BJ (cell line): Measurements from ENCODE around the gene ING4. TPM values are rescaled to one million over a fixed set of nuclear protein-coding genes. Genes with fewer than 3 reads are reported as not detected.
"Not testable (repeated sequence)": the region's sequence is repeated elsewhere in the genome, so short reads cannot be mapped to it uniquely, and the experiment has no call there.

Experiments
- CTCF ChIA-PET: fragments of 350-600 bp; formaldehyde crosslinking; extraction: SDS; loops from one replicate; lab custom pipeline; 2021; ENCODE audit warnings: antibody characterized with exemption, inconsistent platforms; lab: Yijun Ruan, JAX
- POLR2A ChIA-PET: fragments of 300-600 bp; sonication (Branson Sonifier 250); formaldehyde crosslinking; extraction: SDS; loops from one replicate; lab custom pipeline; 2021; ENCODE audit warnings: antibody characterized with exemption; lab: Charles Lee
- DNase-seq: peaks from one replicate; pipeline ENCODE4 v3.0.0-alpha.2; 2011; ENCODE audit warnings: low read depth
- H3K27me3 ChIP-seq: 2 replicates; pipeline ENCODE4 v1.6.0; 2011; ENCODE audit warnings: low read length; ENCODE audit not compliant: control insufficient read depth, insufficient read depth
- H3K36me3 ChIP-seq: 2 replicates; pipeline ENCODE4 v1.5.1; 2011; ENCODE audit warnings: low read length; ENCODE audit not compliant: control insufficient read depth, insufficient read depth
- H3K4me3 ChIP-seq: 2 replicates; pipeline ENCODE4 v1.5.1; 2011; ENCODE audit warnings: low read depth, mild to moderate bottlenecking, control low read depth, low read length
- CTCF ChIP-seq: IDR thresholded peaks from 2 replicates; pipeline ENCODE4 v1.5.1; 2011; ENCODE audit warnings: low read depth, mild to moderate bottlenecking, control low read depth, inconsistent platforms, low read length, moderate library complexity; ENCODE audit not compliant: insufficient read depth
- polyA minus RNA-seq: library from RNA; depleted of rRNA, polyadenylated mRNA; stranded (reverse); fragments of >200 nt; gene quantifications from 2 replicates; pipeline ENCODE4 v1.2.3, GENCODE V29; 2011; rRNA and poly(A)+ RNA removed
- polyA plus RNA-seq: library from polyadenylated mRNA; depleted of rRNA; stranded (reverse); fragments of >200 nt; gene quantifications from 2 replicates; pipeline ENCODE4 v1.2.3, GENCODE V29; 2011; rRNA removed

The ING4 gene
- polyA plus RNA-seq (43.0 and 61.0 TPM in 2 replicates), polyA minus RNA-seq (12.9 and 13.7 TPM in 2 replicates)

DNA sequence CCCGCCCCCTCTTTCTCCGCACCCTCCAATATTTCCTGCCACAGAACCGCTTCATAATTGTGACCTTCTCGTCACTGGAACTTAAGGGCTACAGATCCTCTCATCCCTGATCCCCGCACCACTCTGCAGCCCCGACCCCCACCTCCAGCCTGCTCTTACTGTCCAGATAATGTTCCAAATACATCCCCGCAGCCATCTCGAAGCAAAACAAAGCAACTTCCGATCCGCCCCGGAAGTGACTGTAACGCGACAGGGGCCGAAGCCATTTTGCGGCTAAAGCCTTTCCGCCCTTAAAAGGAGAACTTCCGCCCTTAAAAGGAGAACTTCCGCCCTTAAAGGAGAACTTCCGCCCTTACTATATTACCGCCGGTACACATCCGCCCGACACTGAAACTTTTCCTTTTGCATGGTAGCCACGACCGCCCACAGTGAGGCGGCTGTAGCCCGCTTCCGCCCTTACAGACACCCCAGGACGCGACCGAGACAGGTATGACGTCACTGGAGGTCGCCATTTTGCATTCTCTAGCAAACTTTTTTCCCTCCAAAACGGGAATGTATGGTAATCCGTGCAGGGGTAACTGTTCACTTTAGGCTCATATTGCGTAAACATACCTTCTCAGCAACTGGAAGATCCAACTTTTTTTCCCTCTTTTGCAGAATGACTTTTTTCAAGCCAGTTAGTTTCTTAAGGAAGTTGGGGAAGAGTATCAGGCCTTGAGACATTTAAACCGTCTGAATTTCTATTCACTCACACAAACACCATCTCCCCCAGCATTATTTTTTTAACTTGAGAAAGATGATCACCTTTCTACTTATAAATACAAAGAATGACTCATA lies at the start of gene ING4:
ING4 (minus strand) TSS at position 214 of the 837 bp plus-strand sequence; CDS start at position 196, 18 bp downstream.
- Histone ChIP-seq H3K27me3 (no peaks in the 10 kb centered on the region), H3K4me3 (peak within 1 kb of the TSS; percentile 75), H3K36me3 (peaks cover 10% of the 10 kb centered on the region)
- CTCF ChIA-PET = interaction anchor here (1.1 to 2.1 kb wide), 4 partner anchors 21 to 99 kb away, joined by 3 to 6 read pairs (median 4); no protein-coding TSS in a partner anchor
- TF ChIP-seq CTCF = no peak
- POLR2A ChIA-PET = no interaction called here
- peak; percentile 98 for DNase-seq

DNA sequence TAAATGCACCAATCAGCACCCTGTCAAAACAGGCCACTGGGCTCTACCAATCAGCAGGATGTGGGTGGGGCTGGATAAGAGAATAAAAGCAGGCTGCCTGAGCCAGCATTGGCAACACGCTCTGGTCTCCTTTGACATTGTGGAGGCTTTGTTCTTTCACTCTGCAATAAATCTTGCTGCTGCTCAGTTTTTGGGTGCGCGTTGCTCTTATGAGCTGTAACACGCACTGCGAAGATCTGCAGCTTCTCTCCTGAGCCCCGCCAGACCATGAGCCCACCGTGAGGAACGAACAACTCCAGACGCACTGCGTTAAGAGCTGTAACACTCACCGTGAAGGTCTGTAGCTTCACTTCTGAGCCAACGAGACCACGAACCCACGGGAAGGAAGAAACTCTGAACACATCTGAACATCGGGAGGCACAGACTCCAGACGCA lies 46.1 kb upstream of the ING4 start:
- TF ChIP-seq CTCF = no peak
- ChIA-PET CTCF (no interaction called here), POLR2A (no interaction called here)
- no peak overlapping the region for H3K4me3 ChIP-seq
- H3K27me3 ChIP-seq = no peaks in the 10 kb centered on the region
- no peaks in the 10 kb centered on the region for H3K36me3 ChIP-seq
- DNase-seq = no peak

DNA sequence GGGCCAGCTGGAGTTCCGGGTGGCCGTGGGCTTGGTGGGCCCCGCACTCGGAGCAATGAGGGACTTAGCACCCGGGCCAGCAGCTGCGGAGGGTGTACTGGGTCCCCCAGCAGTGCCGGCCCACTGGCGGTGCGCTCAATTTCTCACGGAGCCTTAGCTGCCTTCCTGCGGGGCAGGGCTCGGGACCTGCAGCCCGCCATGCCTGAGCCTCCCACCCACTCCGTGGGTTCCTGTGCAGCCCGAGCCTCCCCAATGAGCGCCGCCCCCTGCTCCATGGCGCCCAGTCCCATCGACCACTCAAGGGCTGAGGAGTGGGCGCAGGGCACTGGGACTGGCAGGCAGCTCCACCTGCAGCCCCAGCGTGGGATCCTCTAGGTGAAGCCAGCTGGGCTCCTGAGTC lies 45.4 kb upstream of the ING4 start:
- POLR2A ChIA-PET, CTCF ChIA-PET: not testable (repeated sequence)

GRCh38 chr12:6703631-6704030 lies 40.7 kb upstream of the ING4 start:
- Histone ChIP-seq H3K4me3 (no peak overlapping the region), H3K27me3 (peaks cover 7% of the 10 kb centered on the region; the same call in 1 of the 2 replicates), H3K36me3 (no peaks in the 10 kb centered on the region)
- POLR2A ChIA-PET = no interaction called here
- CTCF ChIA-PET = interaction anchor here (1.1 kb wide), 1 partner anchor 20 kb away, joined by 3 read pairs; the partner anchor contains the start of gene COPS7A
- no peak for TF ChIP-seq CTCF
- no peak for DNase-seq

More for the DNA sequence above, 45.4 kb upstream of the ING4 start:
- H3K36me3 ChIP-seq, H3K27me3 ChIP-seq, DNase-seq, H3K4me3 ChIP-seq: not testable (repeated sequence)

DNA sequence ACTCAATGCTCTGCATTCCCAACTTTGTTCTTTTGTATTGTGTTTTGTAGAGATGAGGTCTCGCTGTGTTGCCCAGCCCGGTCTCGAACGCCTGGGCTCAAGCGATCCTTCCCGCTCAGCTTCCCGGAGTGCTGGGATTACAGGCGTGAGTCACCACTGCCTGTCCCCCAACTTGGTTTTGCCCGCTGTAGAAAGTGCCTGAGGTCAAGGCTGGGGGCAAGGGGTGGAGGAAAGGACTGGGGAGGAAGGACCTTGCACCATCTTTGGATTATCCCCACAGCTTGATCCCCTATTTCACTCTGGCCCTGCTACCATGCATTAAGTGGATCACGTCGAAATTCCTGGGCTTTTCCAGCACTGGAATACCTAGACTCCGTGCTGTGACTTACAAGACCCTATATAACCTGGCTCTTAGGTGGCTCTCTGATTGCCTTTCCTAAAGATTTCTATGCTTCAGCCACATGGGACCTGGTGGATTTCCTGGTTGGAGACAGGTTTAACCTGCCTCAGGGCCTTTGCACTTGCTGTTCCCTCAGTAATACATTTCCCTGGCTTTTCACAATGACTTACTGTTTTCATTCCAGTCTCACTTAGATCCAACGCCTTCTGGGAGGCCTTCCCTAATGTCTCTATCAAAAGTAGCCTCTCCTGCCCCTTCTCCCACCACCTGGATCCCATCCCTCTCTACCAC lies 38.3 kb upstream of the ING4 start:
- CTCF ChIA-PET = no interaction called here
- Histone ChIP-seq H3K27me3 (peaks cover 7% of the 10 kb centered on the region; the same call in 1 of the 2 replicates), H3K36me3 (no peaks in the 10 kb centered on the region), H3K4me3 (peak overlapping the region; percentile 64)
- no peak for TF ChIP-seq CTCF
- POLR2A ChIA-PET = no interaction called here
- DNase-seq = no peak
